ENCODE data around the gene NCOA5.

DNA sequence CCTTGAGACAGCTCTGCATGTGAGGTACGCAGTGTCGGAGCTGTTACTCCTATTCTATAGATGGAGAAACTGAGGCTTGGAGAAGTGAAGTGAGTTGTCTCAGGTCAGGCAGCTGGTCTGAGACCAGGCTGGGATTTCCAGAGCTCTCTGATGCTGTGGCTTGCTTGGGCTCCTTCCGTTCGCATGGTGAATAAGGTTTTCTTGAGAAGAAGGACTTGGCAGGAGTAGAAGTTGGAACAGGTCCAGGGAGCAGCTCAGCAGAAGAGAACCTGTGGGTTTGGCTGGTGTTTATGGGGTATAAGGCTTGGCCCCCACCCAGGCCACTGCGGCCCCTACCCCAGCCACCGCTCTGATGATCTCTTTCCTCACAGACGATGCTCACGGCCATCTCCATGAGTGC, 53.4 kb downstream of the NCOA5 start:
- TF ChIP-seq POLR2AphosphoS5 (IDR thresholded peaks at IDR 0.05; ENCODE audit: low read depth, low read length) (no peak), POLR2A (IDR thresholded peaks at IDR 0.05; ENCODE audit: low read depth, low read length) (no peak), TAF1 (IDR thresholded peaks at IDR 0.05; ENCODE audit: low read depth, low read length) (no peak), POU2F2 (IDR thresholded peaks at IDR 0.05; ENCODE audit: low read depth, low read length) (no peak), SPI1 (IDR thresholded peaks at IDR 0.05; ENCODE audit: low read depth, low read length) (no peak)
